ENCODE results near the gene PTMA. TPM values are rescaled to one million over a fixed set of nuclear protein-coding genes. Genes with fewer than 3 reads are reported as not detected.

PTMA gene
- total RNA-seq, 1 experiment from 2014 or later = 1,260 TPM

- TF ChIP-seq EZH2 (IDR thresholded peaks at IDR 0.05; ENCODE audit: low read depth) = no peak
- TF ChIP-seq CTCF (conservative IDR thresholded peaks at IDR 0.05) = no peak
- POLR2A ChIA-PET (ENCODE audit: unreplicated experiment) = no interaction called here
- no TSS peak for BruUV-seq (replicated peaks)
These were observed 18.0 kb downstream of the PTMA start for GRCh38 chr2:231726276-231726675.

GRCh38 chr2:231727621-231728020 lies 19.3 kb downstream of the PTMA start:
- H3K9me2 ChIP-seq (ENCODE audit: insufficient read depth) = no peaks in the 10 kb centered on the region
- no peaks in the 10 kb centered on the region for H3F3A ChIP-seq (ENCODE audit: insufficient read depth, low read depth)
- H3K27me3 ChIP-seq (ENCODE audit: insufficient read depth, low read depth) = no peaks in the 10 kb centered on the region
- TF ChIP-seq CTCF (conservative IDR thresholded peaks at IDR 0.05) = no peak
- no peak for TF ChIP-seq EZH2 (IDR thresholded peaks at IDR 0.05; ENCODE audit: low read depth)
- H3K4me2 ChIP-seq = no peak overlapping the region
- no peak for DNase-seq
- H3K4me1 ChIP-seq (replicated peaks; ENCODE audit: insufficient read depth) = no peaks in the 10 kb centered on the region
- no peaks in the 10 kb centered on the region for H3K79me2 ChIP-seq (ENCODE audit: low read depth)
- ChIA-PET CTCF (no interaction called here), POLR2A (ENCODE audit: unreplicated experiment) (no interaction called here)
- H2AFZ ChIP-seq = no peak overlapping the region
- no peaks in the 10 kb centered on the region for H4K20me1 ChIP-seq (ENCODE audit: insufficient read depth)
- no peaks in the 10 kb centered on the region for H3K36me3 ChIP-seq (ENCODE audit: low read depth)
- no TSS peak for BruUV-seq (replicated peaks)
- H3K27ac ChIP-seq = no peak overlapping the region
- H3K9me3 ChIP-seq (ENCODE audit: insufficient read depth, low read depth) = no peaks in the 10 kb centered on the region
- intact Hi-C loops (cut with micrococcal nuclease; ENCODE audit: unreplicated experiment) = no loop called here
- H3K4me3 ChIP-seq = no peak overlapping the region

More at GRCh38 chr2:231726276-231726675, 18.0 kb downstream of the PTMA start:
- H3K27me3 ChIP-seq (ENCODE audit: insufficient read depth, low read depth) = no peaks in the 10 kb centered on the region
- H3K27ac ChIP-seq = no peak overlapping the region
- H3K9me2 ChIP-seq (ENCODE audit: insufficient read depth) = no peaks in the 10 kb centered on the region
- DNase-seq = no peak
- no peaks in the 10 kb centered on the region for H3K79me2 ChIP-seq (ENCODE audit: low read depth)
- intact Hi-C loops (cut with micrococcal nuclease; ENCODE audit: unreplicated experiment) = no loop called here
- H3K36me3 ChIP-seq (ENCODE audit: low read depth) = no peaks in the 10 kb centered on the region
- H3K4me2 ChIP-seq = no peak overlapping the region
- no peaks in the 10 kb centered on the region for H3K9me3 ChIP-seq (ENCODE audit: insufficient read depth, low read depth)
- CTCF ChIA-PET = interaction anchor here (0.6 kb wide), 1 partner anchor 76 kb away, joined by 7 read pairs; no protein-coding TSS in a partner anchor
- H2AFZ ChIP-seq = no peak overlapping the region
- H3K4me1 ChIP-seq (replicated peaks; ENCODE audit: insufficient read depth) = no peaks in the 10 kb centered on the region
- H3F3A ChIP-seq (ENCODE audit: insufficient read depth, low read depth) = no peaks in the 10 kb centered on the region
- no peak overlapping the region for H3K4me3 ChIP-seq
- no peaks in the 10 kb centered on the region for H4K20me1 ChIP-seq (ENCODE audit: insufficient read depth)

GRCh38 chr2:231732604-231733003 lies 24.3 kb downstream of the PTMA start:
- no peak for DNase-seq
- BruUV-seq (replicated peaks) = no TSS peak
- no peaks in the 10 kb centered on the region for H3K4me1 ChIP-seq (replicated peaks; ENCODE audit: insufficient read depth)
- no peaks in the 10 kb centered on the region for H3F3A ChIP-seq (ENCODE audit: insufficient read depth, low read depth)
- no peaks in the 10 kb centered on the region for H4K20me1 ChIP-seq (ENCODE audit: insufficient read depth)
- ChIA-PET POLR2A (ENCODE audit: unreplicated experiment) (no interaction called here), CTCF (no interaction called here)
- TF ChIP-seq EZH2 (IDR thresholded peaks at IDR 0.05; ENCODE audit: low read depth) (no peak), CTCF (conservative IDR thresholded peaks at IDR 0.05) (0 out of 2 replicates have a peak, but pooled peaks have one; percentile 16)
- no peaks in the 10 kb centered on the region for H3K9me3 ChIP-seq (ENCODE audit: insufficient read depth, low read depth)
- no peak overlapping the region for H3K4me3 ChIP-seq
- no peaks in the 10 kb centered on the region for H3K36me3 ChIP-seq (ENCODE audit: low read depth)
- intact Hi-C loops (cut with micrococcal nuclease; ENCODE audit: unreplicated experiment) = no loop called here
- H3K79me2 ChIP-seq (ENCODE audit: low read depth) = no peaks in the 10 kb centered on the region
- H3K9me2 ChIP-seq (ENCODE audit: insufficient read depth) = no peaks in the 10 kb centered on the region
- no peaks in the 10 kb centered on the region for H3K27me3 ChIP-seq (ENCODE audit: insufficient read depth, low read depth)
- no peak overlapping the region for H2AFZ ChIP-seq
- no peak overlapping the region for H3K4me2 ChIP-seq
- H3K27ac ChIP-seq = no peak overlapping the region
